Measurements from ENCODE around the gene TUBA8. TPM values are rescaled to one million over a fixed set of nuclear protein-coding genes. Genes with fewer than 3 reads are reported as not detected.

The TUBA8 gene
- total RNA-seq, 3 donors from 2014 or later (not counting 1 experiment from before 2014, with no cell fraction given): 1.2 to 3.7 (median 2.3) TPM

DNA sequence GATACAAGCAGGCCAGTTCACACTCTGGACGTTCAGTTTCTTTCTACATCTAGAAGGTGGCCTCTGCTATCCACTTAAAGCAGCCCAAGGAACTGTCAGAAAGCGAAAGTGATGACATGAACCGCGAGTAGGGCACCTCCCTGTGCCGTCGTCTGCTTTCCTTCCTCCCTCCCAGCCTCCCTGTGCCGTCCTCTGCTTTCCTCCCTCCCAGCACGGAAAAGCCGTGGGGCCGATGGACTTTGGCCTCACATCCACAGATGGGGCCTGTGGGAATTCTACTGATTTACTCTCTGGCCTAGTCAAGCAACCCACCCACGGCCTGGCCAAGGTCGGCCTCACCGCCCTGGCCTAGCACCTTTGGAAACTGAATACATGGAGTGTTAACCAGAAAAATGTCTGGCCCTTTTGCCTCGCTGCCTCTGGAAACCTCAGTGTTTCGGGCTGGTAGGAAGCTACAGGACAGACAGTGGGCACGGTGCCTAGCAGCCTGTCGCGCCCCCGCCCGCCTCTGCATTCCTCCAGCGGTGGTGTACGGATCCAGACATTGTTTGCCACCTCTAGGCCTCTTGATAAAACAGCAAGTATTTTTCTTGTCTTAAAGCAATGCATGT, 18.6 kb upstream of the TUBA8 start:
- Mint-ChIP-seq H3K36me3 (no peaks in the 10 kb centered on the region), H3K27ac (peak overlapping the region; percentile 31 to 86), H3K27me3 (ENCODE audit: low read depth in 2 of 2) (no peaks in the 10 kb centered on the region), H3K4me1 (peaks cover 5 to 10% of the 10 kb centered on the region in 2 donors), H3K9me3 (no peaks in the 10 kb centered on the region), H3K4me3 (no peak overlapping the region)
- DNase-seq: peak in 1 of 2 donors; percentile 68
- peaks cover 8% of the 10 kb centered on the region for H3K4me1 ChIP-seq (ENCODE audit: control insufficient read depth, insufficient read depth, low read length)
- H3K27me3 ChIP-seq (ENCODE audit: control insufficient read depth, insufficient read depth, low read length): no peaks in the 10 kb centered on the region
- peak overlapping the region; percentile 49 for H3K27ac ChIP-seq (ENCODE audit: low read length)
- peak overlapping the region; percentile 4 for H3K4me3 ChIP-seq (ENCODE audit: low read length)
- 75% methylated on average over 22 of the region's 22 CpGs for WGBS (ENCODE audit: insufficient coverage)
- H3K9me3 ChIP-seq (ENCODE audit: control insufficient read depth, insufficient read depth, low read length): no peaks in the 10 kb centered on the region
- ATAC-seq: peak; percentile 38 to 51 (median 49)
- H3K36me3 ChIP-seq (ENCODE audit: control insufficient read depth, insufficient read depth, low read length): peaks cover 27% of the 10 kb centered on the region
- TF ChIP-seq, protein P1, sequence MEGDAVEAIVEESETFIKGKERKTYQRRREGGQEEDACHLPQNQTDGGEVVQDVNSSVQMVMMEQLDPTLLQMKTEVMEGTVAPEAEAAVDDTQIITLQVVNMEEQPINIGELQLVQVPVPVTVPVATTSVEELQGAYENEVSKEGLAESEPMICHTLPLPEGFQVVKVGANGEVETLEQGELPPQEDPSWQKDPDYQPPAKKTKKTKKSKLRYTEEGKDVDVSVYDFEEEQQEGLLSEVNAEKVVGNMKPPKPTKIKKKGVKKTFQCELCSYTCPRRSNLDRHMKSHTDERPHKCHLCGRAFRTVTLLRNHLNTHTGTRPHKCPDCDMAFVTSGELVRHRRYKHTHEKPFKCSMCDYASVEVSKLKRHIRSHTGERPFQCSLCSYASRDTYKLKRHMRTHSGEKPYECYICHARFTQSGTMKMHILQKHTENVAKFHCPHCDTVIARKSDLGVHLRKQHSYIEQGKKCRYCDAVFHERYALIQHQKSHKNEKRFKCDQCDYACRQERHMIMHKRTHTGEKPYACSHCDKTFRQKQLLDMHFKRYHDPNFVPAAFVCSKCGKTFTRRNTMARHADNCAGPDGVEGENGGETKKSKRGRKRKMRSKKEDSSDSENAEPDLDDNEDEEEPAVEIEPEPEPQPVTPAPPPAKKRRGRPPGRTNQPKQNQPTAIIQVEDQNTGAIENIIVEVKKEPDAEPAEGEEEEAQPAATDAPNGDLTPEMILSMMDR (IDR thresholded peaks at IDR 0.05): no peak
- intact Hi-C loops (cut with micrococcal nuclease): no loop called here

DNA sequence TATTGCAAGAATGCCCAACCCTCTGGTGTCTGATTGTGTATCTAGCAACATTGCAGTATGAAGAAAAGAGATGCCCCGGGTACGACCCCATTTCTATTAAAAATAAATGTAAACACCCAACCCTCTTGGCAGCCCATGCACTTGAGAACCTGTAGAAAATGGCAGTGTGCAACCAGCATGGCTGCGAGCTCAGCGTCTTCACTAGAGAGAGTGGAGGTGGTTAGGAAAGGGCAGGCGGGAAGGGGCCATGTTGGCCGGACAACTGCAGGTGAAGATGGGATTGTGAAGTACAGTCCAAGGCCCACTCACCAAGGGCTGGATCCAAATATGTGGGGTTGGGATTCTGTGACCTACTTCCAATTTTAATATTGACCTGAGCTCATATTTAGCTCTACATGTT, 16.9 kb upstream of the TUBA8 start:
- no peak for DNase-seq
- H3K27ac Mint-ChIP-seq: no peak overlapping the region
- Histone ChIP-seq H3K36me3 (ENCODE audit: control insufficient read depth, insufficient read depth, low read length) (peaks cover 13% of the 10 kb centered on the region), H3K9me3 (ENCODE audit: control insufficient read depth, insufficient read depth, low read length) (no peaks in the 10 kb centered on the region), H3K4me1 (ENCODE audit: control insufficient read depth, insufficient read depth, low read length) (peaks cover 8% of the 10 kb centered on the region), H3K27ac (ENCODE audit: low read length) (no peak overlapping the region), H3K4me3 (ENCODE audit: low read length) (no peak overlapping the region), H3K27me3 (ENCODE audit: control insufficient read depth, insufficient read depth, low read length) (no peaks in the 10 kb centered on the region)
- H3K36me3 Mint-ChIP-seq: no peaks in the 10 kb centered on the region
- H3K27me3 Mint-ChIP-seq (ENCODE audit: low read depth in 2 of 2): no peaks in the 10 kb centered on the region
- 99% methylated on average over 4 of the region's 6 CpGs for WGBS (ENCODE audit: insufficient coverage)
- H3K9me3 Mint-ChIP-seq: no peaks in the 10 kb centered on the region
- intact Hi-C loops (cut with micrococcal nuclease): no loop called here
- TF ChIP-seq, protein P1 (IDR thresholded peaks at IDR 0.05): no peak
- no peak overlapping the region for H3K4me3 Mint-ChIP-seq
- ATAC-seq: no peak
- H3K4me1 Mint-ChIP-seq: peaks cover 5 to 10% of the 10 kb centered on the region in 2 donors

DNA sequence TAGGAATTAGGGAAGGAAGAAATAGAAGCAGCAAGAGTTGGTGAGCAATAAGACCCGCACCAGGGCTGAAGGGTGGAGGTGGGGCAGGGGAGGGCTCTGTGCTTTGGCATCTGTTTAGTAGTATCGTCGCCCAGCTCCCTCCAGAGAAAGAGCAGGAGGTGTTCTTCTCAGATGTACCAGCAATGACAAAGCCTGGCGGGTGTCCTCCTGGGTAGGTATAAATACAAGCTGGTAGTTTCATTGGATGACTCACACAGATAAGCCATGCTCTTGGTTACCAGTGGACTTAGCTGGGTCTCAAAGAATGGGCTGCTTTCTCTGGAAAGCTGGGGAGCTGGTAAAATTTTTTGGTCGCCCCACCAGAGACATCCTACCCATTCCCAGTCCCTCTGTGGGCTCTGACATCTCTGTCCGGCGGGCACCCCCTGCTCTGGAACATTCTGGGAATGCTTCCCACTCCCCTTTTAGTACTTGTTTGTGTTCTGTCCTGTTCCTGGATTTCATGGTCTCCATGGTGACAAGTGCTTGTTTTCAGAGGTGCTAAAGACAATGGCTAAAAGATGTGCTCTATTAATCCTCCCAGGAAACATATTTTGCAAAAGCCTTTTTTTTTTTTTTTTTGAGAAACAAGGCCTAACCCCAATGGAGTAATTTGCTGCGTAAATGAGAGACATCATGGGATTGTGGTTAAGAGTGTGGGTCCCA, 15.4 kb upstream of the TUBA8 start:
- H3K27ac Mint-ChIP-seq: no peak overlapping the region
- peaks cover 8% of the 10 kb centered on the region for H3K4me1 ChIP-seq (ENCODE audit: control insufficient read depth, insufficient read depth, low read length)
- no peaks in the 10 kb centered on the region for H3K9me3 Mint-ChIP-seq
- no peaks in the 10 kb centered on the region for H3K27me3 ChIP-seq (ENCODE audit: control insufficient read depth, insufficient read depth, low read length)
- DNase-seq (no peak), ATAC-seq (no peak)
- no peaks in the 10 kb centered on the region for H3K27me3 Mint-ChIP-seq (ENCODE audit: low read depth in 2 of 2)
- H3K36me3 ChIP-seq (ENCODE audit: control insufficient read depth, insufficient read depth, low read length): peaks cover 6% of the 10 kb centered on the region
- TF ChIP-seq, protein P1 (IDR thresholded peaks at IDR 0.05): no peak
- H3K36me3 Mint-ChIP-seq: no peaks in the 10 kb centered on the region
- no peak overlapping the region for H3K4me3 Mint-ChIP-seq
- no peak overlapping the region for H3K4me3 ChIP-seq (ENCODE audit: low read length)
- no peak overlapping the region for H3K27ac ChIP-seq (ENCODE audit: low read length)
- 93% methylated on average over 7 of the region's 8 CpGs for WGBS (ENCODE audit: insufficient coverage)
- peaks cover 5 to 10% of the 10 kb centered on the region in 2 donors for H3K4me1 Mint-ChIP-seq
- H3K9me3 ChIP-seq (ENCODE audit: control insufficient read depth, insufficient read depth, low read length): no peaks in the 10 kb centered on the region
- intact Hi-C loops (cut with micrococcal nuclease): no loop called here
